HUES6 (cell line): ENCODE results near the gene RPL9.
"Not testable (repeated sequence)": the region's sequence is repeated elsewhere in the genome, so short reads cannot be mapped to it uniquely, and the experiment has no call there.

Experiments used
- H3K27ac ChIP-seq: 2 replicates; pipeline ENCODE4 v1.7.0; 2013; ENCODE audit warnings: low read depth, mild to moderate bottlenecking, low read length, inconsistent platforms
- H3K27me3 ChIP-seq: 2 replicates; pipeline ENCODE4 v1.6.1; 2013; ENCODE audit warnings: low read length; ENCODE audit not compliant: control insufficient read depth, insufficient read depth
- H3K36me3 ChIP-seq: 2 replicates; pipeline ENCODE4 v1.6.1; 2013; ENCODE audit warnings: low read length; ENCODE audit not compliant: control insufficient read depth, insufficient read depth
- H3K4me1 ChIP-seq: 2 replicates; pipeline ENCODE4 v1.6.1; 2013; ENCODE audit warnings: low read length; ENCODE audit not compliant: control insufficient read depth, insufficient read depth
- H3K4me3 ChIP-seq: 2 replicates; pipeline ENCODE4 v1.5.1; 2013; ENCODE audit warnings: low read depth, low read length
- H3K9ac ChIP-seq: one replicate; pipeline ENCODE4 v1.6.1; 2013; ENCODE audit warnings: mild to moderate bottlenecking, low read length
- H3K9me3 ChIP-seq: 2 replicates; pipeline ENCODE4 v1.6.1; 2013; ENCODE audit warnings: low read depth, low read length; ENCODE audit not compliant: control insufficient read depth, insufficient read depth

RPL9 gene

GRCh38 chr4:39458505-39459300 is at the start of gene RPL9, which contains the start of gene LIAS:
Gene RPL9 (minus strand): TSS chr4:39458922. CDS start chr4:39458439, 483 bp downstream.
Gene LIAS (plus strand): TSS chr4:39459056. CDS start chr4:39459118, 62 bp downstream.
- Histone ChIP-seq H3K4me1 (no peaks in the 10 kb centered on the region), H3K9ac (peak within 1 kb of the TSS; percentile 96), H3K9me3 (no peaks in the 10 kb centered on the region), H3K4me3 (peak within 1 kb of the TSS; percentile 83), H3K27me3 (no peaks in the 10 kb centered on the region), H3K27ac (peak within 1 kb of the TSS; percentile 91), H3K36me3 (peaks cover 64% of the 10 kb centered on the region)

GRCh38 chr4:39505581-39505980 is 46.9 kb upstream of the RPL9 start:
- Histone ChIP-seq H3K9ac (no peak overlapping the region), H3K4me3 (no peak overlapping the region), H3K36me3 (peaks cover 90% of the 10 kb centered on the region), H3K9me3 (no peaks in the 10 kb centered on the region), H3K27me3 (no peaks in the 10 kb centered on the region), H3K27ac (no peak overlapping the region), H3K4me1 (no peaks in the 10 kb centered on the region)

- Histone ChIP-seq H3K27ac (no peak overlapping the region), H3K4me1 (no peaks in the 10 kb centered on the region), H3K9me3 (no peaks in the 10 kb centered on the region), H3K4me3 (no peak overlapping the region), H3K27me3 (no peaks in the 10 kb centered on the region), H3K36me3 (peaks cover 88% of the 10 kb centered on the region), H3K9ac (no peak overlapping the region)
These were observed 45.8 kb upstream of the RPL9 start for GRCh38 chr4:39504538-39504937.

- not testable (repeated sequence) for H3K27ac ChIP-seq, H3K27me3 ChIP-seq, H3K4me1 ChIP-seq, H3K9me3 ChIP-seq, H3K4me3 ChIP-seq, H3K9ac ChIP-seq
- peaks cover 82% of the 10 kb centered on the region for H3K36me3 ChIP-seq
These were observed 43.9 kb upstream of the RPL9 start for GRCh38 chr4:39502664-39503035.

- no peaks in the 10 kb centered on the region for H3K27me3 ChIP-seq
- no peak overlapping the region for H3K9ac ChIP-seq
- H3K4me1 ChIP-seq = no peaks in the 10 kb centered on the region
- no peaks in the 10 kb centered on the region for H3K9me3 ChIP-seq
- H3K4me3 ChIP-seq = no peak overlapping the region
- no peak overlapping the region for H3K27ac ChIP-seq
- H3K36me3 ChIP-seq = peaks cover 77% of the 10 kb centered on the region
These were observed 43.4 kb upstream of the RPL9 start for GRCh38 chr4:39502019-39502663.

- H3K4me3 ChIP-seq = no peak overlapping the region
- no peaks in the 10 kb centered on the region for H3K9me3 ChIP-seq
- H3K27ac ChIP-seq = no peak overlapping the region
- no peaks in the 10 kb centered on the region for H3K4me1 ChIP-seq
- H3K9ac ChIP-seq = no peak overlapping the region
- H3K27me3 ChIP-seq = no peaks in the 10 kb centered on the region
- peaks cover 45% of the 10 kb centered on the region for H3K36me3 ChIP-seq
These were observed 40.0 kb upstream of the RPL9 start for GRCh38 chr4:39498727-39499020.

- no peak overlapping the region for H3K4me3 ChIP-seq
- H3K27me3 ChIP-seq = no peaks in the 10 kb centered on the region
- H3K9me3 ChIP-seq = no peaks in the 10 kb centered on the region
- peaks cover 40% of the 10 kb centered on the region for H3K36me3 ChIP-seq
- H3K27ac ChIP-seq = no peak overlapping the region
- no peaks in the 10 kb centered on the region for H3K4me1 ChIP-seq
- no peak overlapping the region for H3K9ac ChIP-seq
These were observed 39.4 kb upstream of the RPL9 start for GRCh38 chr4:39497909-39498726.

GRCh38 chr4:39495446-39496213 is 36.9 kb upstream of the RPL9 start:
- Histone ChIP-seq H3K9me3 (no peaks in the 10 kb centered on the region), H3K36me3 (peaks cover 20% of the 10 kb centered on the region), H3K4me3 (no peak overlapping the region), H3K27me3 (no peaks in the 10 kb centered on the region), H3K9ac (no peak overlapping the region), H3K27ac (no peak overlapping the region), H3K4me1 (no peaks in the 10 kb centered on the region)

GRCh38 chr4:39494354-39494753 is 35.6 kb upstream of the RPL9 start:
- Histone ChIP-seq H3K9ac (no peak overlapping the region), H3K4me3 (no peak overlapping the region), H3K36me3 (peaks cover 10% of the 10 kb centered on the region), H3K9me3 (no peaks in the 10 kb centered on the region), H3K4me1 (no peaks in the 10 kb centered on the region), H3K27me3 (no peaks in the 10 kb centered on the region), H3K27ac (no peak overlapping the region)

- Histone ChIP-seq H3K4me1 (no peaks in the 10 kb centered on the region), H3K4me3 (no peak overlapping the region), H3K27me3 (no peaks in the 10 kb centered on the region), H3K9ac (no peak overlapping the region), H3K27ac (no peak overlapping the region), H3K9me3 (peaks cover 2% of the 10 kb centered on the region; the same call in 1 of the 2 replicates), H3K36me3 (no peaks in the 10 kb centered on the region)
These were observed 31.6 kb upstream of the RPL9 start for GRCh38 chr4:39490322-39490721.
